GM12875 (cell line): Measurements from ENCODE around the gene EZR.

Source experiments
- H3K4me3 ChIP-seq: one replicate; pipeline ENCODE4 v1.5.1; 2011; ENCODE audit warnings: low read depth, low read length, control low read depth
- TF ChIP-seq, protein P1 (sequence below): IDR thresholded peaks from 2 replicates; pipeline ENCODE4 v1.5.1; 2011; ENCODE audit warnings: low read depth, mild to moderate bottlenecking, control low read depth, inconsistent platforms, low read length, moderate library complexity, borderline replicate concordance; ENCODE audit not compliant: insufficient read depth

The EZR gene

DNA sequence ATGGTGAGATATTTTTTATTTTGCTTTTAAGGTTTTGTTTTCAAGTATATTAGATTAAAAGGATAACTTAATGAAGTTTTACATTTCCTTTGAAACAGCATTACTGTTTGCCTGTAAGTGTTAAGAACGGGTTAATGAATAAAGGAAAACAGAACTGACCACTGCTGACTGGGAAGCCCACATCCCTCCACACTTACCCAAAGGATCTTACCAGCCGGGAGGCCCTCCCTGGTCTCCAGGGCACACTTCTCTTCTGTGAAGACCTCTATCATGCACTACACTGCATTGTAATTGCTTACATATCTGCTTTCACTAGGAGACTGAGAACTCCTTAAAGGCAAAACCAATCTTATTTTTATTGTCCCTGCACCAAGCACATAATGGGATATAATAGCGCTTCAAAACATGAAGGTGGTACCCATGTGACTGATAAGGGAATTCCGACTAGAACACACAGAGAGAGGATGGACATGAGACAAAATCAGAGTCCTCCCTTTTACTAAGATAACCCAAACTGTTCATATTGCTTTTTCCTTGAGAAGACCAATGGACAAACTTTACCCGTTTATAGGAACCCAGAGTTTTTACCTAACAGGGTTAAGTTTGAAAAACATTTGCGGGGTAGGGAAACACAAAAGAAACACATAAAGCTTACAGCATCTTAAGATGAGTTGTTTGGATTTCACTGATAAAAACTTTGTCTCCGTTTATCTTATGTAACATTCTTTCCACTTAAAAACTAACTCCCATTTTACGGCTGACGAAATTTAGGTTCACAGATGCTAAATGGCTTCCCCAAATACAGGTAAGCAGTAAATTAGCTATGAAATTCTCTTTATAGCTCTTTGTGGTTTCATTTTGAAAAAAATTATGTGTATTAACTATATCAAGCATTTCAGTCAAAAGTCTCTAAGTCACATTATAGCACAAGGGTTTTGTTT lies 8.7 kb downstream of the EZR start:
- TF ChIP-seq, protein P1, sequence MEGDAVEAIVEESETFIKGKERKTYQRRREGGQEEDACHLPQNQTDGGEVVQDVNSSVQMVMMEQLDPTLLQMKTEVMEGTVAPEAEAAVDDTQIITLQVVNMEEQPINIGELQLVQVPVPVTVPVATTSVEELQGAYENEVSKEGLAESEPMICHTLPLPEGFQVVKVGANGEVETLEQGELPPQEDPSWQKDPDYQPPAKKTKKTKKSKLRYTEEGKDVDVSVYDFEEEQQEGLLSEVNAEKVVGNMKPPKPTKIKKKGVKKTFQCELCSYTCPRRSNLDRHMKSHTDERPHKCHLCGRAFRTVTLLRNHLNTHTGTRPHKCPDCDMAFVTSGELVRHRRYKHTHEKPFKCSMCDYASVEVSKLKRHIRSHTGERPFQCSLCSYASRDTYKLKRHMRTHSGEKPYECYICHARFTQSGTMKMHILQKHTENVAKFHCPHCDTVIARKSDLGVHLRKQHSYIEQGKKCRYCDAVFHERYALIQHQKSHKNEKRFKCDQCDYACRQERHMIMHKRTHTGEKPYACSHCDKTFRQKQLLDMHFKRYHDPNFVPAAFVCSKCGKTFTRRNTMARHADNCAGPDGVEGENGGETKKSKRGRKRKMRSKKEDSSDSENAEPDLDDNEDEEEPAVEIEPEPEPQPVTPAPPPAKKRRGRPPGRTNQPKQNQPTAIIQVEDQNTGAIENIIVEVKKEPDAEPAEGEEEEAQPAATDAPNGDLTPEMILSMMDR: no peak
- no peak overlapping the region for H3K4me3 ChIP-seq

- TF ChIP-seq, protein P1: no peak
- no peak overlapping the region for H3K4me3 ChIP-seq
These were observed 10.1 kb downstream of the EZR start for GRCh38 chr6:158808941-158809678.

GRCh38 chr6:158808442-158808833 lies 10.7 kb downstream of the EZR start:
- no peak overlapping the region for H3K4me3 ChIP-seq
- TF ChIP-seq, protein P1: no peak

DNA sequence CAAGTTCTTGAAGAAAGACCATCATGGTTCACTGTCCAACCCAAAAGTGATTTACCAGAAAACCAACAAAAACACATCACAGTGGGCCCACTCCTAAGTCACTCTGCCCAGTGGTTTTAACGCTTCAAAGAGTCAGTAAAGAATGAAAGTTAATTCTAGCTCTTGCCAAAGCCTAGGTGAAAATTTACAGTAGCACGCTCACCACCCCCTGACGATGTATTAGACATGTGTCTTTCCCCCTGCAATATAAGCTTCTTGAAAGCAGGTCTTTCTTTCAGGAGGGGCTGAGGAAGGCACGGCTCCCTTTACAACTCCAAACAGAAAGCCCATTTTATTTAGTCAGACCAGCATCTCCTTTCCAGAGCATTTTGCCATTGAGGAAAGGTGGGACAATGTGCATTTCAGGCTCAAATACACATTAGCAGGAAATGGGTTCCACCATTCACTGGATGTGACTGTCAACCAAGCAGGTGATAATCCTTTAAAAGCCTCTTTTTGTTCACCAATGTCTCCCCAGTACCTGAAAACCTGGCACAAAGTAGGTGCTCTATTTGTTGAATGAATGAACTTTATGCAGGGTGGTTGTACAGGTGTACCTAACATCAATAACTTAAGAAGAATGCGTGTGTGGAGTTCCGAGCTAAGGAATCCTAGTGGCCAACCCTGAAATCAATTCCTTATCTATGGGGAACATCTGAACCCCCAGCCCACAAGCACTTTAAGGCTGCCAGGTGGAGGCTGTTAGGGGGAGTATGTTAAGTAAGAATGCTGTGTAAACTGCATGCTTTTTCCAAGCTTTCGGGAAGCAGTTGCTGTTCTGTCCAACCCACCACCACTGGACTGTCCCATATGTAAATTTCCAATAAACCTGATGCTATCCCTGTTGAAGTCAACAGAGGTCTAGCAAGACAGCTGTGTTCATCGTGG lies 11.4 kb downstream of the EZR start:
- TF ChIP-seq, protein P1: no peak
- H3K4me3 ChIP-seq: no peak overlapping the region

DNA sequence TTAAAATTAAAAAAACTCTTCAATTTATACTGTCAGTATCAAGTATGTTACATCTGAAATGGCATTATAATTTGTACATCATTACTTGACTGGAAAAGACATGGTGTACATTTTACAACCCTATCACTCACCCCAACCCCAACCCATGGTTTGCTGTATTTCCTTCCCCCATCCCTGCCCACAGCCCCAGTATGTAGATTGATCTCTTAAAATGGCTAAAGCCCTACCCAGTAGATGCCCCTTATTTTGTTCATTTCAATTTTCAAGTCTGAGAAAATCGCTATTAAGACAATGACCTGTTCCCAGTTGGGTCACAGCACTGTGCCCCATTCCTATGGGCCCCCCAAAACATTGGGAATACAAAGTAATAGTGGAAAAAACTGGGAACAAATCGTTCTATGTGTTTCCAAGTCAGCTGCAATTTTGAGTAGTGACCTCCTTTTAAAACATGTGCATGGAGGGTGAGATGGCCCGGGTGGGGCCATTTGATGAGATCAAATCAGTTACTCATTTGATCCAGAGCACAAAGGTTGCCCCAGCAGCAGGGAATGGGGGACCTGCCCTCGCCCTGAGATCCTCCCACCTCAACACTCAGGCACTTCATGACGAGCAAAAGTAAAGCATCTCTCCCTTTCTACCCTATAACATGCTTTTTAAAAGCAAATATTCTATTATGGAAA lies 13.3 kb downstream of the EZR start:
- no peak overlapping the region for H3K4me3 ChIP-seq
- TF ChIP-seq, protein P1: no peak

DNA sequence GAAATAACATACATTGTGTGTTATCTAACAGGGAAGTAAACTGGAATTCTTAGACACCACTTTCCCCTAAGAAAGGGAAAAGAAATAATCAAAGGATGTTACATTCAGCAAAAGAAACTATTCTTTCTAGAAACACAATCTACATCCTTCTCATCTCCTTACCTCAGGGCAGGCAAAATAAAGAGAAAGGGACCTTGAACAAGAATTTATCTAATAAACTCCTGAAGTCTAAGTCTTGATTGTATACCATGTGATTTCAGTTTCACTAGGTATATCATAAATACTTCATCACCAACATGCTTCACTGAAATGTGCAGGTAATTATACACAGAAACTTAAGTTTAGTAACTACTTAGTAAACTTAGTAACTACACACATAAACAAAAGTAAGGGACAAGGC lies 15.0 kb downstream of the EZR start:
- H3K4me3 ChIP-seq: no peak overlapping the region
- TF ChIP-seq, protein P1: no peak
